Stimulated activated CD4-positive, alpha-beta T cell treated with anti-CD3 and anti-CD28 coated beads, TNF-alpha, amount 100 ng/mL, for 48 hours (primary cell): ENCODE data around the gene UBE2M.

Experiments
- DNase-seq, 3 donors: peaks; one replicate each; pipeline ENCODE4 v3.0.0-alpha.2; 2020; ENCODE audit warnings: low read depth in 3 of 3

UBE2M gene

DNA sequence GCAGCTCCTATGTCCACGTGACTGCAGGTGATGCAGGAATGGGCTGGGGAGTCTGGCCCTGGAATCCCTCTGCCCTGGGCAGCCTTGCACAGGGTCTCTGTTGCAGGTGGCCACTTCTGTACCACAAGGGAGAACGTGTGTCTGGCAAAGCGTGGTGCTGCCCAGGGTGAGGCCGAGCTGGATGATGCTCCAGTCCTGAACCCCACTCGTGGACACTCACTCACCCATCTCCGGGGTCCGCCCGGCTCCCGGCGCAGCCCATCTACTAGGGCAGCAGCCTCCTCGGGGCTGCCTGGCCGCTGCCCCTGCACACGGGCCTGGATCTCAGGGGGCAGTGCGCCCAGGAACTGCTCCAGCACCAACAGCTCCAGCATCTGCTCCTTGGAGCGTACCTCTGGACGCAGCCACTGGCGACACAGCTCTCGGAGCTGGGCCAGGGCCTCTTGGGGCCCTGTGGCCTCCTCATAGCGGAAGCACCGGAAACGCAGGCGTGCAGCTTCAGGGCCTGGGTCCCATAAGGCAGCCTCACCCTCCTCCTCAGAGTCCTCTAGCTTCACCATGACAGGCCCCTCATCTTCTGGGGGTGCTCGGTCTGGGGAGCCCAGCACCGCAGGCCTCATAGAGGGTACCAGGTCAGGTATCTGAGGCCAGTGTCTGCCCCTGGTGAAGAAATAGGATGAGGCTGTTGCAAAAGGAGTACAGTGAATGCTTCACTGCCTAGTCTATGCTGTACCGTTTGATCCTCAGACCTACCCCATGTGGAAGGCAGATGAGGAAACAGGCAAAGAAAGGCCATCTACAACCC, 12.6 kb upstream of the UBE2M start:
- DNase-seq, result no peak

GRCh38 chr19:58569943-58570670, 11.7 kb upstream of the UBE2M start:
- DNase-seq, result no peak

- no peak for DNase-seq
These were observed 11.0 kb upstream of the UBE2M start for GRCh38 chr19:58569191-58569942.

- DNase-seq, result no peak
These were observed 10.2 kb upstream of the UBE2M start for GRCh38 chr19:58568453-58569130.

DNA sequence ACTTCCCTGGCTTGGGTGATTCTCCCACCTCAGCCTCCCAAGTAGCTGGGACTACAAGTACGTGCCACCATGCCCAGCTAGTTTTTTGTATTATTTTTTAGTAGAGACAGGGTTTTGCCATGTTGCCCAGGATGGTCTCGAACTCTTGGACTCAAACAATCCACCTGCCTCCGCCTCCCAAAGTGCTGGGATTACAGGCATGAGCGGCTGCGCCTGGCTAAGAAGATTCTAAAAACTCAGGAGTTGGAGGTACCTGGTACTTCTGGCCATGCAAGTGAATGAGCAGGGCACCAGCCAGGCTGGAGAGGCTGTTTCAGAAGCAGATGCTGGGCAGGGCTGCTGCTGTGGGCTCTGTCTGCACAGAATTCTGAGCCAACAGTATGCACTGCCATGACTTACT, 8.6 kb upstream of the UBE2M start:
- DNase-seq, result no peak

GRCh38 chr19:58563823-58564222, 5.4 kb upstream of the UBE2M start:
- DNase-seq, result no peak

GRCh38 chr19:58563034-58563573, 4.7 kb upstream of the UBE2M start:
- DNase-seq, result no peak

DNA sequence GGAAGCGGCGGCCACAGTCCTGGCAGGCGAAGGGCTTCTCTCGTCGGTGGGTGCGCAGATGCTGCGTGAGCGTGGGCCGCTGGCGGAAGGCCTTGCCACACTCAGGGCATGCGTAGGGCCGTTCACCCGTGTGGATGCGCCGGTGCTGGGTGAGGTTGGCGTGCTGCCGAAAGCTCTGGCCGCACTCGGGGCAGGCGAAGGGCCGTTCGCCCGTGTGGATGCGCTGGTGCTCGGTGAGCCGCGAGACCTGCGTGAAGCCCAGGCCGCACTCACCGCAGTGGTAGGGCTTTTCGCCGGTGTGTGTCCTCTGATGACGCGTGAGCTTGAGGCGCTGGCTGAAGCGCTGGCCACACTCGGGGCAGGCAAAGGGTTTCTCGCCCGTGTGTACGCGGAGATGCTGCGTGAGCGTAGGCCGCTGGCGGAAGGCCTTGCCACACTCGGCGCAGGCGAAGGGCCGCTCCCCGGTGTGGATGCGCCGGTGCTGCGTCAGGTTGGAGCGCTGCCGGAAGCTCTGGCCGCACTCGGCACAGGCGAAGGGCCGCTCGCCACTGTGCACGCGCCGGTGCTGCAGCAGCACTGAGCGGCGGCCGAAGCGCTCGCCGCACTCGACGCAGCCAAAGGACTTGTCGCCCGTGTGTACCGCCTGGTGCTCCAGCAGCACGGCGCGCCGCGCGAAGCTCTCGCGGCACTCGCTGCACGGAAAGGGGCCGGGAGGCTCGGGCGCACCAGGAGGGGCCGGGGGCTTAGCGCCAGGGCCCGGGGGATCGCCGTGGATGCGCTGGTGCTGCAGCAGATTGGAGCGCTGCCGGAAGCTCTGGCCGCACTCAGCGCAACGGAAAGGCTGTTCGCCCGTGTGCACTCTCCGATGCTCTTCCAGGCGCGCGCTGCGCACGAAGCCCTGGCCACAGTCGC, 4.0 kb upstream of the UBE2M start:
- DNase-seq, result no peak

GRCh38 chr19:58561373-58562121, 3.1 kb upstream of the UBE2M start:
- no peak for DNase-seq

GRCh38 chr19:58560921-58561320, 2.5 kb upstream of the UBE2M start:
- no peak for DNase-seq

- DNase-seq, result no peak
These were observed 1.8 kb upstream of the UBE2M start for GRCh38 chr19:58560007-58560887.

DNA sequence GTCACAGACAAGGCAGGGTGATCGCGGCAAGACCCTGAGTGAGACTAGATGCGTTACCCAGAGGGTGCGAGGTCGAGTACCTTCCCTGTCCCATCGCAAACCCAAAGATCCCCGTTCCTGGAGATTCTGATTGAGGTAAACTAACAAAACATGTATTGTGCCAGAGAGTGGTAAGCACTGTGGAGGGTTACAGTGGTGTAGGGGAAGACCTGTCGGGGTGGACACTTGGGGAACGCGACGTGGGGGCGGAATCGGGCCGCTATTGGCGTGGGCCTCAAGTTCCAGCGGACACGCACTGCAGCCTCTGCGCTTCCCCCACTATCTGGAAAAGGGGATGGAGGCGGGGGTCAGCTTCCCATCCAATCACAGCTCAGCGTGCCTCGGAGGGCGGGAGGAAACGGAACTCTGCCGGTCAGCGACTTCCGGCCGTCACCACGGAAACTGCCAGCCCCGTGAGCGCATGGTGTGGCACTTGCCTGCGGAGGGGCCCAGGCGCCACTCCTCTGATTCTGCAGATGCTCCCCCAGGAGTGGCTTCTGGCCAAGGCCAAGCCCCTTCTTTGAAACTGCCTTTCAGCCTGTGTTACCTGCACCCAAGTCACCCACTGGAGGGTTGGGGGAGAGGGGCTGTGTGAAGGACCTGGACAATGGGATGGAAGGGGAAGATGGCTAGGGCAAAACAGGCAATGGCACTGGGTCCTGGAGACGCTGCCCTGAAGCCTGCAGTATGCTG, 1.0 kb upstream of the UBE2M start:
- DNase-seq, result peak; percentile 62 to 72 (median 70)

GRCh38 chr19:58558623-58559274, 338 bp upstream of the UBE2M start:
- DNase-seq, result peak; percentile 99

DNA sequence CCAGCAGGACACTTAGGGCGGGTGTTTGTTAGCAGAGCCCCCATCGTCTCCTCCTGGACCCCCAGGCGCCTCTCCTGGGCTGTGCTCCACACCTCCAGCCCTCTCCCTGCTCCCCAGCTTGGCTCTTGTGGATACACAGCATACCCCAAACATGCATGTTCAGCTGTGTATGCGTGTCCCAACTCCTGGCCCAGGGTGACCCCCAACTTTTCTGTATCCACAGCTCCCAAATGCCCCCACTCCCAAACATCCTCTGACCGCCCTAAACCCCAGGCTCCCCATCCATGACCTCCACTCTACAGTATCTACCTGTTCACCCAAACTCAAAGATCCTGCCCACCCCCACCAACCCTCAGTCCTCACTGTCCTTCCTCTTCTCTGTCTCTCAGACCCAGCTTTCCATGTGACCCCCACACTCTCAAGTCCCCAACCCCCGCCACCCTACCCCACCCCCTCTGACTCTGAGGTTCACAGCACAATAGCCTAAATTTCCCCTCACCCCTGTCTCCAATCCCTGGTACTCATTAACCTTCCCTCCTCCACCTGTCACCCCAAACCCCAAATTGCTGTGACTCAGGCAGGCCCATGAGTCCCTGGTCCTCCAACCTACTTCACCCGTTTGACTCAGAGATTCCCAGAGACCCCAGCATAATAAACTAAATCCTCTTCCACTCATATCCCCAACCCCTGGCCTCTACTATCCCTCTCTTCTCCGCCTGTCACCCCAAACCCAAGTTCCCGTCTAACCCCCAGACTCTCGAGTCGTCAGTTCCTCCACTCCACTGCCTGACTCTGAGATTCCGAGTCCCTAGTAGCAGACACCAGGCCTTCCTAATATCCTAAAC, 968 bp downstream of the UBE2M start:
- DNase-seq, result no peak

- DNase-seq, result no peak
These were observed 1.7 kb downstream of the UBE2M start for GRCh38 chr19:58556622-58557220.

- DNase-seq, result no peak
These were observed 2.3 kb downstream of the UBE2M start for GRCh38 chr19:58555920-58556621.
